HCT116 (cell line): ENCODE data around the gene THRB. TPM values are rescaled to one million over a fixed set of nuclear protein-coding genes. Genes with fewer than 3 reads are reported as not detected.

Experiments
- ATAC-seq: fragments of 200-7000 bp; cut with Tn5 transposase; 2 replicates; pipeline ENCODE4 v1.9.1; 2020; ENCODE audit warnings: mild to moderate bottlenecking, moderate library complexity
- BruUV-seq: library from RNA; stranded (reverse); fragments of 400-500 nt; replicated peaks from 2 replicates; lab custom pipeline; 2021; lab: Mats Ljungman, UMichigan
- CTCF ChIA-PET: fragments of 300-600 bp; sonication (Branson Sonifier 250); formaldehyde crosslinking; loops from one replicate; lab custom pipeline; 2021; ENCODE audit warnings: antibody characterized with exemption; lab: Charles Lee
- POLR2A ChIA-PET: fragments of 300-600, 350-600 bp; sonication (Branson Sonifier 250); formaldehyde crosslinking; loops from one replicate; lab custom pipeline; 2021; ENCODE audit warnings: antibody characterized with exemption; lab: Charles Lee
- RAD21 ChIA-PET, 2 experiments: fragments of 300-600 bp; sonication (Branson Sonifier 250); formaldehyde crosslinking; loops; one replicate each; lab custom pipeline; 2023; ENCODE audit warnings: low total read pairs in 2 of 2; ENCODE audit not compliant: uncharacterized antibody in 2 of 2, unreplicated experiment in 2 of 2, low non-redundant PET in 1 of 2; lab: Charles Lee
- DNase-seq: peaks from one replicate; pipeline ENCODE4 v3.0.0-alpha.2; 2010; ENCODE audit warnings: low read depth, low spot score
- H2AFZ ChIP-seq: fragments of 200-600 bp; shearing (Covaris generic), sonication (generic); 2 replicates; pipeline ENCODE4 v1.6.1; 2017; ENCODE audit warnings: low read depth, mixed run types, mixed read lengths, antibody characterized with exemption, low read length; ENCODE audit not compliant: poor library complexity, severe bottlenecking
- H3K27ac ChIP-seq: 2 replicates; pipeline ENCODE4 v1.5.1; 2012; ENCODE audit warnings: low read depth, low read length
- H3K27me3 ChIP-seq: fragments of 200-600 bp; sonication (generic); 2 replicates; pipeline ENCODE4 v1.6.1; 2016; ENCODE audit warnings: mixed run types, low read length, mixed read lengths; ENCODE audit not compliant: insufficient read depth
- H3K36me3 ChIP-seq, 2 experiments: fragments of 200-500 bp in 1 of 2; fragments of 200-600 bp in 1 of 2; sonication (Bioruptor generic) in 1 of 2; sonication (generic) in 1 of 2; 2 replicates each; pipeline versions ENCODE4 v1.5.1 to v1.6.1; 2014 to 2016; ENCODE audit warnings: low read length in 2 of 2, inconsistent platforms in 1 of 2, mixed read lengths in 1 of 2, mixed run types in 1 of 2; ENCODE audit not compliant: insufficient read depth in 2 of 2, control insufficient read depth in 1 of 2
- H3K4me1 ChIP-seq, 2 experiments: fragments of 200-600 bp in 1 of 2; sonication (generic) in 1 of 2; 2 replicates each; pipeline versions ENCODE4 v1.5.1 to v1.6.1; 2012 to 2017; ENCODE audit warnings: low read length in 2 of 2, inconsistent platforms in 1 of 2, mild to moderate bottlenecking in 1 of 2, mixed read lengths in 1 of 2, mixed run types in 1 of 2, moderate library complexity in 1 of 2; ENCODE audit not compliant: insufficient read depth in 2 of 2, control insufficient read depth in 1 of 2
- H3K4me2 ChIP-seq: fragments of 200-600 bp; sonication (generic); 2 replicates; pipeline ENCODE4 v1.6.1; 2017; ENCODE audit warnings: mixed run types, low read length, mixed read lengths
- H3K4me3 ChIP-seq, 2 experiments: fragments of 200-600 bp in 1 of 2; sonication (generic) in 1 of 2; replicated peaks in 1 of 2; 2 replicates each; pipeline ENCODE4 v1.5.1; 2011 to 2016; ENCODE audit warnings: low read length in 2 of 2, control low read depth in 1 of 2, low read depth in 1 of 2, mild to moderate bottlenecking in 1 of 2, mixed read lengths in 1 of 2, mixed run types in 1 of 2
- H3K79me2 ChIP-seq: fragments of 200-600 bp; sonication (generic); 2 replicates; pipeline ENCODE4 v1.6.1; 2017; ENCODE audit warnings: mild to moderate bottlenecking, mixed run types, low read length, moderate library complexity, mixed read lengths; ENCODE audit not compliant: insufficient read depth
- H3K9ac ChIP-seq: fragments of 200-600 bp; sonication (generic); 2 replicates; pipeline ENCODE4 v1.6.1; 2016; ENCODE audit warnings: low read length, mixed read lengths
- H3K9me2 ChIP-seq: fragments of 200-600 bp; sonication (generic), shearing (Covaris generic); 2 replicates; pipeline ENCODE4 v1.6.1; 2017; ENCODE audit warnings: mixed run types, mild to moderate bottlenecking, moderate library complexity; ENCODE audit not compliant: insufficient read depth
- H3K9me3 ChIP-seq, 2 experiments: fragments of 200-500 bp in 1 of 2; fragments of 200-600 bp in 1 of 2; sonication (Bioruptor generic) in 1 of 2; sonication (generic) in 1 of 2; 2 replicates each; pipeline ENCODE4 v1.6.1; 2014 to 2017; ENCODE audit warnings: low read length in 2 of 2, mixed read lengths in 2 of 2, inconsistent platforms in 1 of 2, low read depth in 1 of 2, mild to moderate bottlenecking in 1 of 2, mixed run types in 1 of 2, moderate library complexity in 1 of 2; ENCODE audit not compliant: control insufficient read depth in 1 of 2, insufficient read depth in 1 of 2
- H4K20me1 ChIP-seq: fragments of 200-600 bp; sonication (generic), shearing (Covaris generic); 2 replicates; pipeline ENCODE4 v1.6.1; 2017; ENCODE audit warnings: mixed run types, mild to moderate bottlenecking, moderate library complexity; ENCODE audit not compliant: insufficient read depth
- ATF3 ChIP-seq: IDR thresholded peaks from 2 replicates; pipeline ENCODE4 v1.6.1; 2012
- EGR1 ChIP-seq: IDR thresholded peaks from 2 replicates; pipeline ENCODE4 v1.6.1; 2012; ENCODE audit warnings: low read depth
- POLR2A ChIP-seq: IDR thresholded peaks from 2 replicates; pipeline ENCODE4 v1.7.0; 2011; ENCODE audit warnings: borderline replicate concordance; ENCODE audit not compliant: insufficient read depth, insufficient read length; ENCODE audit errors: extremely low read depth
- REST ChIP-seq: IDR thresholded peaks from 2 replicates; pipeline ENCODE4 v1.6.1; 2012; ENCODE audit warnings: low read depth
- SIN3A ChIP-seq: IDR thresholded peaks from 2 replicates; pipeline ENCODE4 v1.6.1; 2012; ENCODE audit warnings: low read depth
- SP1 ChIP-seq: IDR thresholded peaks from 2 replicates; pipeline ENCODE4 v1.6.1; 2012; ENCODE audit warnings: low read depth
- ZBTB33 ChIP-seq: IDR thresholded peaks from 2 replicates; pipeline ENCODE4 v1.6.1; 2011; ENCODE audit warnings: mild to moderate bottlenecking, low read length, moderate library complexity; ENCODE audit not compliant: insufficient replicate concordance; ENCODE audit errors: extremely low read depth
- intact Hi-C: fragments of 100-400 bp; cut with micrococcal nuclease; formaldehyde crosslinking; loops from 2 replicates; pipeline ENCODE4 v1.10.0; 2022
- total RNA-seq: library from RNA; stranded (reverse); gene quantifications from one replicate; pipeline ENCODE4 v1.2.1, GENCODE V29; 2021; ENCODE audit not compliant: unreplicated experiment

THRB gene
- total RNA-seq, 1 experiment from 2014 or later: 2.5 TPM

DNA sequence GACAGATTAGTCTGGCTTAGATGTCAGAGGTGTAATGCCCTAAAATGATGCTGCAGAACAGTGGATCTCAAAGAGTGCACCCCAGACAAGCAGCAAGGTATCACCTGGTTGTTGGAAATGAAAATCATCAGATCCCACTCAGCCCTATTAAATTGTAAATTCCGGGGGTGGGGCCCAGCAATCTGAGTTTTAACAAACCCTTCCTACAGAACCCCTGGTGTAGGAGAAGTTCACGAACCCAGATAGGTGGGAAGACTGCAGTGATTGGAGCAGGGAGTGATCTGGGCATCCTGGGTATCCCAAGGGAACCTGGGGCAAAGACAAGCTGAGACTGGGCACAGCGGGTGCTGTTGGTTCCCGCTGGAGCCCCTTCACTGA is 24.3 kb upstream of the THRB start:
- Histone ChIP-seq H3K4me3 (no peak overlapping the region), H3K79me2 (no peaks in the 10 kb centered on the region), H2AFZ (no peak overlapping the region), H3K36me3 (no peaks in the 10 kb centered on the region), H3K9me3 (no peaks in the 10 kb centered on the region), H3K9ac (no peak overlapping the region), H3K4me1 (peaks cover 0 to 6% of the 10 kb centered on the region in 2 experiments; a peak in 2 of 4 replicates), H4K20me1 (no peaks in the 10 kb centered on the region), H3K4me2 (no peak overlapping the region), H3K27ac (no peak overlapping the region), H3K9me2 (no peaks in the 10 kb centered on the region), H3K27me3 (no peaks in the 10 kb centered on the region)
- ChIA-PET RAD21 (no interaction called here), POLR2A (no interaction called here), CTCF (no interaction called here)
- no TSS peak for BruUV-seq
- ATAC-seq: no peak
- TF ChIP-seq POLR2A (no peak), ATF3 (no peak), REST (no peak), ZBTB33 (no peak), EGR1 (no peak), SIN3A (no peak), SP1 (no peak)
- no peak for DNase-seq
- intact Hi-C loops: no loop called here
